Neuron (in vitro differentiated cells): ENCODE data around the gene ARMC7.
"Not testable (repeated sequence)": the region's sequence is repeated elsewhere in the genome, so short reads cannot be mapped to it uniquely, and the experiment has no call there.

Source experiments
- H2AFZ ChIP-seq: one replicate; pipeline ENCODE4 v1.6.1; 2013; ENCODE audit warnings: low read depth, mild to moderate bottlenecking, inconsistent platforms, low read length, moderate library complexity
- H3K27me3 ChIP-seq: one replicate; pipeline ENCODE4 v1.6.1; 2013; ENCODE audit warnings: low read length; ENCODE audit not compliant: insufficient read depth
- H3K36me3 ChIP-seq: one replicate; pipeline ENCODE4 v1.6.1; 2013; ENCODE audit warnings: low read length; ENCODE audit not compliant: insufficient read depth
- H3K4me1 ChIP-seq: one replicate; pipeline ENCODE4 v1.6.1; 2013; ENCODE audit warnings: low read length; ENCODE audit not compliant: insufficient read depth
- H3K4me3 ChIP-seq: 2 replicates; pipeline ENCODE4 v1.5.1; 2013; ENCODE audit warnings: mild to moderate bottlenecking, low read length, moderate library complexity
- H3K9me3 ChIP-seq: one replicate; pipeline ENCODE4 v1.6.1; 2013; ENCODE audit warnings: low read length

Gene ARMC7

DNA sequence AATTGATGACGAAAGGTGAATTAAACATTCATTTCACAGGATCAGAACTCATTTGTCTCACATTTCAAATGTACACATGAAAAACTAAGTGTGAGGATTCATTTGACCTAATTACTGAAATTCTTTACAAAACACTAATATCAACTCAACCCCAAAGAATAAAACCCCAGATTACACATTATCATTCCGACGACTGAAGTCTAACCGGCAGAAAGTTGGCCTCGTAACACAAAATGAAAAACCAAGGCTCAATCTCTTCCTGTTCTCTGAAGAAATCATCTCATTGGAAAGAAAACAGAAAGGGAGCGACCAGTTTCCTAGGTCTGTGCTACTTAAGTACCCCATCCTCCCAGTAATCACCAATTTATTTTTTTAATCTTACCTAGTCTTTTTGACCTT, 42.8 kb downstream of the ARMC7 start:
- Histone ChIP-seq H3K9me3 (no peaks in the 10 kb centered on the region), H3K27me3 (no peaks in the 10 kb centered on the region), H3K36me3 (peaks cover 23% of the 10 kb centered on the region), H3K4me3 (peak overlapping the region; percentile 91), H2AFZ (no peak overlapping the region), H3K4me1 (peaks cover 12% of the 10 kb centered on the region)

DNA sequence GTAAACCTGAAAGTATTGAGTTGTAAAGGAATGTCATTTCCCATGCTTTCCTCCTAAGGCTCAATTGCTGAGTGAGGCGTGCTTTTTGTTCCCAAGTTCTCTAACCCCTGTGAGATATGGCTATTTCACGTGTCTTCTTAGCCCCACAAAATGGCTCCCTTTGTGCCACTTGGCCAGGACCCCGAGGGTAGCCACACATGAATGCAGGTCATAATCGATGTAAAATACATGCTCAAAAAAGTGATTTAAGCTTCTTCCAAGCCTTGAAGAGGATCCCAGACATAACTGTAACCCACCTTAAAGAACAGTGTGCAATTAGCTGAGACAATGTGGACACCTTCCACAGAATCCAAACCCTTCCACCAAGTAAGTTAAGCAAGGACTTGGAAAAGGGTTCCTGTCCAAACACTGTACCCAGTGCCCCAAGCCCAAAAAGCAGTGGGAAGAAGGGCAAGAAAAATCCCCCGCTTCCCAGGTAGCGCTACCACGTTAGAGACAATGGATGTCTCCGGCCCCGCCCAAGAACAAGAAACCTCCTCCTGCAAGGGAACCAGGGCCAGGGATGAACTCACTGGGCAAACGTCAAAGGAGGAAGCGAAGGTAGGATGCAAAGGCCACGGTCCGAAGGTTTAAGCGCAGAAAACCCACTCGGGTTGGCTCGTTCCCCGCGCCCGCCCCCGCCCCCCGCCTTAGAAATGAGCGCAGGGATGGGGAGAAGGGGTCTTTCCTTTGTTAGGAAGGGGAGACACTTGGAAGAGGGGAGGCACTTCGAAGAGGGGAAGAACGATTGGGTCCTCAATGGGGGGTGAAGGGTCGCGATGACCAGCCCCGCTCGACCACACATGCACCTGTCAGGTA, 43.4 kb downstream of the ARMC7 start:
- peaks cover 12% of the 10 kb centered on the region for H3K4me1 ChIP-seq
- no peak overlapping the region for H2AFZ ChIP-seq
- H3K9me3 ChIP-seq: no peaks in the 10 kb centered on the region
- peaks cover 17% of the 10 kb centered on the region for H3K36me3 ChIP-seq
- peak overlapping the region; percentile 91 for H3K4me3 ChIP-seq
- H3K27me3 ChIP-seq: no peaks in the 10 kb centered on the region

DNA sequence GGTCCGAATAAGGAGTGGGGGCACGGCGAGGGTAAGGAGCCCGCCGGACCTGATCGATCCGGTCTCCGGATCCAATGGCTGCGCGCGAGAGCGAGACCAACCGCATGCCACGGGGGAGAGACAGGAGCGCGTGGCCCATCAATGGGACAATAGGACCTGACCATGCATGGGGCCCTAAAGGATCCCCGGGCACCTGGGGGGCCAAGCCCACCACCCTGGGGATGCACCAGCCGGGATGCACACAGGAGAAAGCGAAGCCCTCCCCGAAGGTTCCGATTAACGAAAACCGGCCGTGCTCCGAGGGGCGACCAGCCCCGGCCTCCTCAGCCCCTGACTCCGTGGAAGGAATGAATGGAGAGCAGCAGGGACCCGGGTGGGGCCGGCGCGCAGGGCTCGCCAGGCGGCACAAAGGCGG, 44.0 kb downstream of the ARMC7 start:
- Histone ChIP-seq H3K27me3 (no peaks in the 10 kb centered on the region), H3K4me1 (peaks cover 12% of the 10 kb centered on the region), H2AFZ (no peak overlapping the region), H3K9me3 (no peaks in the 10 kb centered on the region), H3K4me3 (peak overlapping the region; percentile 91), H3K36me3 (peaks cover 17% of the 10 kb centered on the region)

DNA sequence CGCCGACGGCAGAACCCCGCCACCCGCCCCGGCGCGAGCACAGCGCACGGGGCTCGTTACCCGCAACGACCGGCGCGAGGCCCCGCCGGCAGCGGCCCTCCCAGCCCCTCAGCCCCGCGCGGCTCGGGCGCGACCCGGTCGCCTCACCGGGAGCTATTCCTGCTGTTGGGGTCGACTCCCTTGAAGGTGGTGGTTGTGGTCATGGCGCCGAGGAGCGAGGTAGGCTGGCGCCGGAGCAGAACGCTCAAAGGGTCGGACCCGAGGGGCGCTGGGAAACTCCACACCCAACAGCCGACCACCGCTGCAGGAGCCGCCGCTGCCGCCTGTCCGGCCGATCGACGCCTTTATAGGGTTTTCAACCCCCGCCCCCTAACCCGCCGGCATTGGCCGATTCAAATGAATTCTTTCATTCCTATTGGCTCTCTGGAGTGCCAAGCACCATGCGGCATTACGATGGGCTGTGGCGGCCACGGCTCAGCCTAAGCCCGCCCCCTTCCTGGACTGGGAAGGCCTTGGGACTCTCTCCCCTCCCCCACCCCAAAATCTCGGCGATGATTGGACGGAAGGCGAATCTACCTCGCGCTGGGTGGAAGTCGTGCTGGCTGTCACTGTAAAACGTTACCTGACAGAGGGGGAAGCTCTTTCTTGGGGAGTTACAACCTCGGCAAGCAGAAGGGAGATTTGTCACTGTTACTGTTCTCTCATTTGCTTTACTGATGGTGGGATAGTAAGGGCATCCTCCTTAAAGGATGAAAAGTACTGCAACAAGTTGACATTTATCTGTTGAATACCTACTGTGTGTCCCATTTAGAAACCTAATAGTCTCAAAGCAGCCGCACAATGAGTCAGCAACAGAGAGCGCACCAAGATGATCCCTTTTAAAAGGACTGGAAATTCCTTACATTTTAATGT, 44.7 kb downstream of the ARMC7 start, which contains the start of gene JPT1:
JPT1 (minus strand) TSS at position 318 of the 912 bp plus-strand sequence; CDS start at position 203, 115 bp downstream.
- Histone ChIP-seq H3K36me3 (peaks cover 18% of the 10 kb centered on the region), H3K4me3 (peak within 1 kb of the TSS; percentile 91), H3K27me3 (no peaks in the 10 kb centered on the region), H2AFZ (no peak within 1 kb of the TSS), H3K4me1 (peaks cover 12% of the 10 kb centered on the region), H3K9me3 (no peaks in the 10 kb centered on the region)

DNA sequence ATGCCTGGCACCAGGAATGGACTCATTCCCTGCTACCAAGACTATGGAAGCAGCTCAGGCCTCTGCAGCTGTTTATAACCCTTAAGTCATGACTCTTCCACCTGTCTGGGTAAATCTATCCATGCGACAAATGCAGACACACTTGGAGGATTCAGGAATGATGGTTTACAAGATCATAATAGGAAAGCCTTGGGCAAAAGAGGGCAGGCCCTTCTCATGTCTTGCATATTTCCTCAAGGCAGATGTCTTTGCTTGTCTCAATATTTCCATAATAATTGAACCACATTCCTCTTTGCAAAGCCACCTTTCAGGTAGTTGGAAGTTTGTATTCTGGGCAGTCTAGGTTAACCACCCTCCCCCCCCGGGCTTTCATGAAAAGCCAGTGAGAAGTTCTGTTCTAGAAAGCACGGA, 45.4 kb downstream of the ARMC7 start:
- Histone ChIP-seq H3K4me1 (peaks cover 12% of the 10 kb centered on the region), H2AFZ (no peak overlapping the region), H3K4me3 (no peak overlapping the region), H3K9me3 (no peaks in the 10 kb centered on the region), H3K27me3 (no peaks in the 10 kb centered on the region), H3K36me3 (peaks cover 12% of the 10 kb centered on the region)

DNA sequence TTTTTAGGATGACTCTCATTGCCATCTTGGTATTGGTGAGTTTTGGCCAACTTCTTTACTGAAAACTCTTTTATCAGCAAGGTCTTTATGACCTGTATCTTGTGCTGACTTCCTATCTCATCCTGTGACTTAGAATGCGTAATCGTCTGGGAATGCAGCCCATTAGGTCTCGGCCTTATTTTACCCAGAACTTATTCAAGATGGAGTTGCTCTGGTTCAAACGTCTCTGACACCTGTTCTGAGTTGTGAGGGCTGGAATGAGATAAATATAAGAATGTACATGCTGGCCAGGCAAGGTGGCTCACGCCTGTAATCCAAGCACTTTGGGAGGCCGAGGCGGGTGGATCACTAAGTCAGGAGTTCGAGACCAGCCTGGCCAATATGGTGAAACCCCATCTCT, 48.7 kb downstream of the ARMC7 start:
- H3K4me3 ChIP-seq, H3K9me3 ChIP-seq, H3K4me1 ChIP-seq, H3K27me3 ChIP-seq, H2AFZ ChIP-seq: not testable (repeated sequence)
- H3K36me3 ChIP-seq: peaks cover 25% of the 10 kb centered on the region

DNA sequence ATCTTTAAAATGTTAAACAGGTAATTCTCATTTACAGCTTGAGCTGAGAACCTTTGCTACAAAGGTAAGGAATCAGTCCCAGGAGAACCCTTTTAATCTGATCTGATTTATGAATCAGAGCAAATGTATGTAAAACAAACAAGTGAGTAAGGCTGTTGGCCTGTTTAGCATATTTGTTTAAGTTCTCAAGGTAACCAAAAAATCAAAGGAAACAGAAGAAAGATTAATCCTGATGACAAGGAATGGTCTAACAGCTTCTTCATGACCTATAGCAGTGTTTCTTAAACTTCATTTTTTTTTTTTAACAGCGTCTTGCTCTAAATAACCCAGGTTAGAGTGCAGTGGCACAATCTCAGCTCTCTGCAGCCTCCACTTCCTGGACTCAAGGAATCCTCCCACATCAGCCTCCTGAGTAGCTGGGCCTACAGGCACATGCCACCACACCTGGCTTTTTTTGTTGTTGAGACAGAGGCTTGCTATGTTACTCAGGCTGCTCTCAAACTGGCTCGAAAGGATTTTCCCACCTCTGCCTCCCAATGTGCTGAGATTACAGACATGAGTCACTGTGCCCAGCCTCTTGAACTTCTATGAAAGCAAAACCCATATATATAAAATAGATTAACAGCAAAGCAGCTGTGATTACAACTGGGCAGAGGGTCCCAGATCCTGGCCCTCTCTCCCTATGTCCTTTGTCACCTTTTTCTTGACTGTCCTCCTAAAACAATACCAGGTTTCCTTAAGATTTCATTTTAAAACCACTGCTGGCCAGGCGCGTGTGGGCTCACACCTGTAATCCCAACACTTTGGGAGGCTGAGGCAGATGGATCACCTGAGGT, 49.6 kb downstream of the ARMC7 start:
- Histone ChIP-seq H3K4me1 (peaks cover 8% of the 10 kb centered on the region), H2AFZ (no peak overlapping the region), H3K27me3 (no peaks in the 10 kb centered on the region), H3K9me3 (no peaks in the 10 kb centered on the region), H3K4me3 (no peak overlapping the region), H3K36me3 (peaks cover 31% of the 10 kb centered on the region)

DNA sequence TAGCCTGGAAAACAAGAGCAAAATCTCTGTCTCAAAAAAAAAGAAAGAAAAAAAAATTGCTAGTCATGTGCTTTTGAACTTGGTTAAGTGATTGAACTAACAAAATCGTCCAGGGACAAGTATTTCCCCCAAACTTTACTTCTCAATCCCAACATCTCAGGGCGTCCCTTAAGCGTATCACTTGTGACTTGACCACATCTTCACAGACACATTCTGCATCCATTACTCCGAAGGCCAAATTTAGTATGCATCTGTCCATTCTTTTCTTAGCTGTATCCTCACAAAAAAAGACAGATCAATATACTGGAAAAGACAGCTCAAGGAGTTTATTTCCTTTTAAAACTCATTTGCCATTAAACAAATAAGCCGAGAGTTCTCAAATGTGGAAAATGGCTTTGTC, 50.4 kb downstream of the ARMC7 start:
- Histone ChIP-seq H2AFZ (no peak overlapping the region), H3K4me3 (no peak overlapping the region), H3K9me3 (no peaks in the 10 kb centered on the region), H3K36me3 (peaks cover 33% of the 10 kb centered on the region), H3K4me1 (peaks cover 3% of the 10 kb centered on the region), H3K27me3 (no peaks in the 10 kb centered on the region)

DNA sequence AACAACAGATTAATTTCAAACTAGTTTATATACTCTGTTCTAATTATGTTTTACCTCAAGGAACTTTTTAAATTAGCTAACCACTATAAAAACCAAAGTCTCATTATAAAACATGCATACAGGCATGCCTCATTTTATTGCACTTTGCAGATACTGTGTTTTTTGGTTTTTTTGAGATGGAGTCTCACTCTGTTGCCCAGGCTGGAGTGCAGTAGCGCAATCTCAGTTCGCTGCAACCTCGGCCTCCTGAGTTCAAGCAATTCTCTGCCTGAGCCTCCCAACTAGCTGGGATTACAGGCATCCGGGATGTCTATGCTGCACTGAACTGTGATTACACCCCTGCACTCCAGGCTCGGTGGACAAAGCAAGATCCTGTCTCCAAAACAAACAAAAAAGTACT, 53.3 kb downstream of the ARMC7 start:
- peaks cover 54% of the 10 kb centered on the region for H3K36me3 ChIP-seq
- H3K4me1 ChIP-seq: no peaks in the 10 kb centered on the region
- no peak overlapping the region for H3K4me3 ChIP-seq
- no peak overlapping the region for H2AFZ ChIP-seq
- no peaks in the 10 kb centered on the region for H3K27me3 ChIP-seq
- peaks cover 2% of the 10 kb centered on the region for H3K9me3 ChIP-seq

DNA sequence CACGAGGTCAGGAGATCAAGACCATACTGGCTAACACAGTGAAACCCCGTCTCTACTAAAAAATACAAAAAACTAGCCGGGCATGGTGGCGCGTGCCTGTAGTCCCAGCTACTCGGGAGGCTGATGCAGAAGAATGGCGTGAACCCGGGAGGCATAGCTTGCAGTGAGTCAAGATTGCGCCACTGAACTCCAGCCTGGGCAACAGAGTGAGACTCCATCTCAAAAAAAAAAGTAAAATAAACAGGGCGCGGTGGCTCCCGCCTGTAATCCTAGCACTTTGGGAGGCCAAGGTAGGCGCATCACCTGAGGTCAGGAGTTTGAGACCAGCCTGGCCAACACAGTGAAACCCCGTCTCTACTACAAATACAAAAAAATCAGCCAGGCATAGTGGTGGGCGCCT, 54.8 kb downstream of the ARMC7 start:
- not testable (repeated sequence) for H2AFZ ChIP-seq, H3K4me1 ChIP-seq, H3K9me3 ChIP-seq, H3K27me3 ChIP-seq, H3K4me3 ChIP-seq
- H3K36me3 ChIP-seq: peaks cover 50% of the 10 kb centered on the region

DNA sequence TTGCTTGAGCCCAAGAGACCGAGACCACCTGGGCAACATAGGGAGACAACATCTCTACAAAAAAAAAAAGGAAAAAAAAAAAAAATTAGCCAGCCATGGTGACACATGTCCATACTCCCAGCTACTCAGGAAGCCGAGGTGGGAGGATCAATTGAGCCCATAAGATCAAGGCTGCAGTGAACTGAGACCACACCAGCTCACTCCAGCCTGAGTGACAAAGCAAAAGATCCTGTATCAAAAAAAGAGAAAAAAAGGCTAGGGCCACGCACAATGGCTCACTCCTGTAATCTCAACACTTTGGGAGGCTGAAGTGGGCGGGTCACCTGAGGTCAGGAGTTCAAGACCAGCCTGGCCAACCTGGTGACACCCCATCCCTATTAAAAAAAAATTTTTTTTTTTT, 59.2 kb downstream of the ARMC7 start:
- Histone ChIP-seq H3K4me3 (no peak overlapping the region), H3K36me3 (peaks cover 67% of the 10 kb centered on the region), H3K4me1 (no peaks in the 10 kb centered on the region), H3K9me3 (peaks cover 2% of the 10 kb centered on the region), H3K27me3 (no peaks in the 10 kb centered on the region), H2AFZ (no peak overlapping the region)

DNA sequence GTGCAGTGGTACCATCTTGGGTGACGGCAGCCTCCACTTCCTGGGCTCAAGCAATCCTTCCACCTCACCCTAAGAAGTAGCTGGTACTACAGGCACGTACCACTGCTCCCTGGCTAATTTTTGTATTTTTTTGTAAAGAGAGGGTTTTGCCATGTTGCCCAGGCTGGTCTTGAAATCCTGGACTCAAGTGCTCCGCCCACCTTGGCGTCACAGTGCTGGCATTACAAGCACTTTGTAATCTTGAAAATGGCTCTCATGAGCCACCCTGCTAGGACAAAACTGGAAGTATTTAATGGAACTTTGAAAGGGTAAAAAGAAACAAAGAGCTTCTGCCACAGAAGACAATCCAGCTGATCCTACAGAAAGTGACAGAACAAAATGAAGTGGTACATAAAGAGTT, 63.8 kb downstream of the ARMC7 start:
- no peaks in the 10 kb centered on the region for H3K9me3 ChIP-seq

More for the DNA sequence above, 63.8 kb downstream of the ARMC7 start:
- H2AFZ ChIP-seq: no peak overlapping the region
- no peak overlapping the region for H3K4me3 ChIP-seq
- H3K4me1 ChIP-seq: no peaks in the 10 kb centered on the region
- H3K27me3 ChIP-seq: no peaks in the 10 kb centered on the region
- H3K36me3 ChIP-seq: peaks cover 76% of the 10 kb centered on the region
